ENCODE results near the gene COBL.

Gene COBL

GRCh38 chr7:51346126-51346525, 29.5 kb upstream of the COBL start:
- no peaks in the 10 kb centered on the region for H3K27me3 ChIP-seq
- H3K27ac ChIP-seq = no peak overlapping the region
- TF ChIP-seq CTCF (IDR thresholded peaks at IDR 0.05) = no peak
- DNase-seq = no peak
- H3K9me3 ChIP-seq = no peaks in the 10 kb centered on the region
- H3K4me3 ChIP-seq = no peak overlapping the region
- H3K4me1 ChIP-seq = no peaks in the 10 kb centered on the region
- H3K36me3 ChIP-seq = no peaks in the 10 kb centered on the region
- intact Hi-C loops (cut with DNase I; ENCODE audit: low total_unique reads) = no loop called here

- no peaks in the 10 kb centered on the region for H3K36me3 ChIP-seq
- intact Hi-C loops (cut with DNase I; ENCODE audit: low total_unique reads) = no loop called here
- no peaks in the 10 kb centered on the region for H3K27me3 ChIP-seq
- no peak for TF ChIP-seq CTCF (IDR thresholded peaks at IDR 0.05)
- no peaks in the 10 kb centered on the region for H3K4me1 ChIP-seq
- no peak overlapping the region for H3K4me3 ChIP-seq
- H3K9me3 ChIP-seq = no peaks in the 10 kb centered on the region
- DNase-seq = no peak
- H3K27ac ChIP-seq = no peak overlapping the region
Observed at GRCh38 chr7:51344406-51345138, 28.0 kb upstream of the COBL start.

- no peak overlapping the region for H3K27ac ChIP-seq
- intact Hi-C loops (cut with DNase I; ENCODE audit: low total_unique reads) = no loop called here
- H3K4me3 ChIP-seq = no peak overlapping the region
- DNase-seq = no peak
- no peaks in the 10 kb centered on the region for H3K36me3 ChIP-seq
- TF ChIP-seq CTCF (IDR thresholded peaks at IDR 0.05) = no peak
- H3K9me3 ChIP-seq = no peaks in the 10 kb centered on the region
- H3K27me3 ChIP-seq = no peaks in the 10 kb centered on the region
- H3K4me1 ChIP-seq = no peaks in the 10 kb centered on the region
Observed at GRCh38 chr7:51340936-51341335, 24.3 kb upstream of the COBL start.

GRCh38 chr7:51340029-51340838, 23.6 kb upstream of the COBL start:
- no peak overlapping the region for H3K27ac ChIP-seq

GRCh38 chr7:51335057-51335456, 18.4 kb upstream of the COBL start:
- intact Hi-C loops (cut with DNase I; ENCODE audit: low total_unique reads) = no loop called here
- no peak for DNase-seq
- H3K9me3 ChIP-seq = no peaks in the 10 kb centered on the region
- no peak overlapping the region for H3K4me3 ChIP-seq
- no peak overlapping the region for H3K27ac ChIP-seq
- no peaks in the 10 kb centered on the region for H3K36me3 ChIP-seq
- TF ChIP-seq CTCF (IDR thresholded peaks at IDR 0.05) = no peak
- H3K27me3 ChIP-seq = no peaks in the 10 kb centered on the region
- H3K4me1 ChIP-seq = no peaks in the 10 kb centered on the region

More at GRCh38 chr7:51340029-51340838, 23.6 kb upstream of the COBL start:
- Histone ChIP-seq H3K27me3 (no peaks in the 10 kb centered on the region), H3K36me3 (no peaks in the 10 kb centered on the region), H3K4me1 (no peaks in the 10 kb centered on the region), H3K9me3 (no peaks in the 10 kb centered on the region), H3K4me3 (no peak overlapping the region)
- intact Hi-C loops (cut with DNase I; ENCODE audit: low total_unique reads) = no loop called here
- DNase-seq = no peak
- TF ChIP-seq CTCF (IDR thresholded peaks at IDR 0.05) = no peak
